ENCODE results near the gene RPL41. TPM values are rescaled to one million over a fixed set of nuclear protein-coding genes. Genes with fewer than 3 reads are reported as not detected.
"Not testable (repeated sequence)": the region's sequence is repeated elsewhere in the genome, so short reads cannot be mapped to it uniquely, and the experiment has no call there.

Gene RPL41
- 1,399 TPM for total RNA-seq

DNA sequence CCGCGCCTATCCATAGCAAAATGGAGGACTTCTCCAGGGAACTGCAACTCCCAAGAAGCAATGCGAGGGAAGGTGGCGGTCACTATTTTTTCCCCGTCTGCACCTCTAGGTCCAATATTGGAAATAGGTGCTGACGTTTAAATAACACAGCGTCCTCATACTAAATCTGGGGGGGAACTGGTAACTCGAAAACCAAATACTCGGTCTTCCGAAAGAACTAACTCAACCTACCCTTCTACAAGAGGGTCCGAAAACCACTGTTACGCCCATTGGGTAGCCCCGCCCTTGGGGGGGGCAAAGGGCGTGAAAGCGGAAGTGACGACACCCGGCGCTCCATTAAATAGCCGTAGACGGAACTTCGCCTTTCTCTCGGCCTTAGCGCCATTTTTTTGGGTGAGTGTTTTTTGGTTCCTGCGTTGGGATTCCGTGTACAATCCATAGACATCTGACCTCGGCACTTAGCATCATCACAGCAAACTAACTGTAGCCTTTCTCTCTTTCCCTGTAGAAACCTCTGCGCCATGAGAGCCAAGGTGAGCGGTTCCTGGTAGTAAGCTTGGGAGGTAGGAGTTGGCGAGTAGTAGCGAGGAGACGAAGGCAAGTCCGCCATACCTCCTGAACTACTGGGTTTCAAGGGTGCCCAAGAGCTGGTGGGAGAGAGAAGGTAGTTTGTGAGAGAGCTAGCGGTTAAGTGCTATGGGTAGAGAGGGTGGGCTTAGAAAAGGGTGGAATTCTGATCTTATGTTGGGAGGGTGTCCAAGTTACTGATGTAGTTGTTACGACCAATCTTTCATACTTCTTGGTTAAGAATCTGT lies at the start of gene RPL41:
Gene RPL41 (plus strand): TSS at position 367 of the 815 bp plus-strand sequence.
- FAIRE-seq: no peak
- peak; percentile 75 to 80 for DNase-seq (ENCODE audit: low spot score in 2 of 2)

DNA sequence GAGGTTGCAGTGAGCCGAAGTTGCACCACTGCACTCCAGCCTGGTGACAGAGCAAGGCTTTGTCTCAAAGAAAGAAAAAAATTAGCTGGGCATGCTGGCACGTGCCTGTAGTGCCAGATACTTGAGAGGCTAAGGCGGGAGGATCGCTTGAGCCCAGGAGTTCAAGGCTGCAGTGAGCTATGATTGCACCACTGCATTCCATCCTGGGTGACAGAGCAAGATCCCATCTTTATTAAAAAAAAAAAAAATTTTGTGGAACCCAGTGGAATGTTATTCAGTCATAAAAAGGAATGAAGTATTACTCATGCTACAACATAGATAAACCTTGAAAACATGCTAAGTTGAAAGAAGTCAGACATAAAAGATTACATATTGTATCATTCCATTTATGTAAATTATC lies 44.8 kb upstream of the RPL41 start:
- FAIRE-seq: no peak
- no peak for DNase-seq (ENCODE audit: low spot score in 2 of 2)

- FAIRE-seq: no peak
- DNase-seq (ENCODE audit: low spot score in 2 of 2): no peak
Observed at GRCh38 chr12:56074396-56074795, 42.0 kb upstream of the RPL41 start.

DNA sequence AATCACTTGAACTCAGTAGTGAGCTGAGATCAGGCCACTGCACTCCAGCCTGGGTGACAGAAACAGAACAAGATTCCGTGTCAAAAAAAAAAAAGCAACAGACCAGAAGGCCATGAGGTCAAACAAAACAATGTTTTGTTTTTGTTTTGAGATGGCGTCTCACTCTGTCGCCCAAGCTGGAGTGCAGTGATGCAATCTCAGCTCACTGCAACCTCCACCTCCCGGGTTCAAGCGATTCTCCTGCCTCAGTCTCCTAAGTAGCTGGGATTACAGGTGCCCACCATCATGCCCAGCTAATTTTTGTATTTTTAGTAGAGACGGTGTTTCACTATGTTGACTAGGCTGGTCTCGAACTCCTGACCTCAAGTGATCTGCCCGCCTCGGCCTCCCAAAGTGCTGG lies 38.5 kb upstream of the RPL41 start:
- not testable (repeated sequence) for DNase-seq (ENCODE audit: low spot score in 2 of 2); FAIRE-seq

DNA sequence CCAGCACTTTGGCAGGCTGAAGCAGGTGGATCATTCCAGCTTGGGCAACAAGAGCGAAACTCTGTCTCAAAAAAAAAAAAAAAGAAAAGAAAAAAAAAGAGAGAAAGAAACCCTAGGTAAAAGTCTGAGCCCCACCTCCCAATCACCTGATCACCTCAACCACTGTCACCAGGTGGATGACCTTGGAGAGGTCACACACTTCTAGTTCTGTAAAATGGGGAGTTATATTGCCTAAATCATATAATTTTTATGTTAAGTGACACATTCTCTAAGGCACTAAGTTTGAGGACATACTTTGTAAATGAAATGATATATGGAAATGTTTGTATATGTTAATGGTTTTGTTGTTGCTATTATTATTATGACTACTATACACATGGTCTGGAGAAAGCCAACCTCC lies 38.0 kb upstream of the RPL41 start:
- no peak for DNase-seq (ENCODE audit: low spot score in 2 of 2)
- no peak for FAIRE-seq

GRCh38 chr12:56078931-56079722 lies 37.3 kb upstream of the RPL41 start:
- DNase-seq (ENCODE audit: low spot score in 2 of 2) (peak; percentile 74 to 77), FAIRE-seq (no peak)

GRCh38 chr12:56079723-56080555 lies 36.5 kb upstream of the RPL41 start, which contains the start of gene ERBB3:
TSS of gene ERBB3 (plus strand) at chr12:56080165. CDS start at chr12:56080301, 136 bp downstream.
- DNase-seq (ENCODE audit: low spot score in 2 of 2) (peak; percentile 83 to 91), FAIRE-seq (no peak)

- DNase-seq (ENCODE audit: low spot score in 2 of 2) (no peak), FAIRE-seq (no peak)
Observed at GRCh38 chr12:56080556-56081138, 35.8 kb upstream of the RPL41 start.

DNA sequence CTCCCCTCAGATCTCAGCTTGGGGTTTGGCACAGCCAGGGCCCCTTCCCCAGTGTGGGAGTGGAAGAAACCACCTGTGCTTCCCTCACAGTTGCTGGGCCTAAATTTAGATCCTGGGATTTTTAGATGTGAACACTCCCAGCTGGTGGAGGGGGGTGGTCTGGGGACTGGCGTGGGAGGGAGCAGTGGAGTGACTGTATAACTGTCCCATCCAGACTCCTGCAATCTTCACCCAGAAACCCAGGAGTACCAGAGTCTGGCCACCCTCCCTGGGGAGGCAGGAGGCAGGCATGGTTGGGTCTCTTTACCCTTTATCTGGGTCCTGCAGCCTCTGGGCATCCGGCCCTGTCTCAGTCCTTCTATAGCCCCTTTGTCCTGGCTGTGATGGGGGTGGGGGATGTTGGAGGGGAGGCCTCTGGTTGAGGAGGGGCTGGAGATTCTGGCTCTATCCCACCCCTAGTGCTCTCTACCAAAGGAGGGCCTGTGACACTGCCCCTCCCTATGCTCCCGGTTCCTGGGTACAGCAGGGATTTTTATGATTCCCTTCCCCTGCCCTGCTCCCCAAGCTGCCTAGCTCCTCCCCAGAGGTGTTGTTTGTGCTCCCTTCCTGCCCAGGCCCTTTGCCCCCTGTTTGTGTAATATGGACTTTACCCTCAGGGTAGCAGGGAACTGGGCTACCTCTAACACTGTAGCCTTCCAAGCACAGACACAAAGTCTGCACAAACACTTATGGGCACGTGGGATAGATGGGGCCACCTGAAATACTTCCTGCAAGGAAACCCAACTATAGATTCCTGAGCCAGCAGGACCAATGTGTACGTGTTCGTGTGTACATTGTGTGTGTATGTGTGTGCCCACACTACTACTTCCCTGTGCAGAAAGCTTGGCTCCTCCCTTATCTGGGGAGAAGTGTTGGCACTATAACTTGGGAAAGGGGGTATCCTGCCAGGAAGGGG lies 34.8 kb upstream of the RPL41 start:
- DNase-seq (ENCODE audit: low spot score in 2 of 2): peak; percentile 29 to 71
- FAIRE-seq: no peak

- no peak for DNase-seq (ENCODE audit: low spot score in 2 of 2)
- no peak for FAIRE-seq
Observed at GRCh38 chr12:56082382-56082781, 34.1 kb upstream of the RPL41 start.

DNA sequence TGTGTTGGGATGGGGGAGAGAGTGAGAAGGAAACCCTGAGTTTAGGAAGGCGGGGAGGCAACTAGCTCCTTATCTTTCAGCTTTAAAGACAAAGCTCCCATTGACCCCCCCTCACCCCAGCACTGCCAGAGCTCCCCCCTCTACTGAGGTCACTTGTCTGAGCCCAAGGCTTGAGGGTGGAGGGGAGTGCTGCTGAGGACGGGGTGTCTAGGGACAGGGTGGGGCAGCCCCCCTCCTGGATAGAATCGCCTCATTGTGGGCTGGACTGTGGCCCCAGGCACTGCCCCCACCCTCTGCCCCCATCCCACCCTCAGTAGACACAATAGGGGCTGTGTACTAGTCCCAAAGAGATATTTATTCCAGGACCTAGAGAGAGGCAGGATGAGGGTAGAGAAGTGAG lies 33.5 kb upstream of the RPL41 start:
- DNase-seq (ENCODE audit: low spot score in 2 of 2): peak; percentile 52 to 78
- FAIRE-seq: no peak

- DNase-seq (ENCODE audit: low spot score in 2 of 2): no peak
- no peak for FAIRE-seq
Observed at GRCh38 chr12:56084958-56085543, 31.4 kb upstream of the RPL41 start.

- DNase-seq (ENCODE audit: low spot score in 2 of 2) (no peak), FAIRE-seq (no peak)
Observed at GRCh38 chr12:56086096-56086495, 30.3 kb upstream of the RPL41 start.

DNA sequence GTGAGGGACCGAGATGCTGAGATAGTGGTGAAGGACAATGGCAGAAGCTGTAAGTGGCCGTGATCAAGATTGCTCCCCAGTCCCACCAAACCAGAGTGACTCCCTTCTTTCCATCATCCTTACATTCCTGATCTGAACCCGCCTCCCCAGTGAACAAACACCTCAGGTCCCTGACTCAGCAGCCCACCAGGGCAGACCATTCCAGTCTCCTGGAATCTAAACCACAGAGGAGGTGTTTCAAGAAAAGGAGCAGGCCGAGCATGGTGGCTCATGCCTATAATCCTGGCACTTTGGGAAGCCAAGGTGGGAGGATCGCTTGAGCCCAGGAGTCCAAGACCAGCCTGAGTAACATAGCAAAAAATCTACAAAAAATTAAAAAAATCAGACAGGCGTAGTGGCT lies 29.8 kb upstream of the RPL41 start:
- FAIRE-seq (no peak), DNase-seq (ENCODE audit: low spot score in 2 of 2) (no peak)

DNA sequence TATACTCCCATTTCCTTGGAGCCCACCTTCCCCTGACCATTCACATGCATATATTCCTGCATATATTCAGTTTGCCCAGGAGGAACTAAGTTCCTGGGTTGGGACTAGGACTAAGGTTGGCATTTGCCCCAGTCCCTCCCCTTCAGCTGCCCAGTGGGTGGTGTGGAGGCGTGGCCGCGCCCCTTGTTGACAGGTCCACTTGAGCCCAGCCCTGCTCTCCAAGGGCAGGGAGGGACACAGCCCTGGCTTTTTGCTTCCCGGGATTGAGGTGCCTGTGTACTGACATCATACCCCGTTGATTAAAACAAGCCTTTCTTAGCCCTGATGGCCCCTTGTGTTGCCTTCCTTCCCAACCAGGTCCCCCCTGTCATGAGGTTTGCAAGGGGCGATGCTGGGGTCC lies 29.2 kb upstream of the RPL41 start:
- DNase-seq (ENCODE audit: low spot score in 2 of 2): no peak
- FAIRE-seq: no peak

DNA sequence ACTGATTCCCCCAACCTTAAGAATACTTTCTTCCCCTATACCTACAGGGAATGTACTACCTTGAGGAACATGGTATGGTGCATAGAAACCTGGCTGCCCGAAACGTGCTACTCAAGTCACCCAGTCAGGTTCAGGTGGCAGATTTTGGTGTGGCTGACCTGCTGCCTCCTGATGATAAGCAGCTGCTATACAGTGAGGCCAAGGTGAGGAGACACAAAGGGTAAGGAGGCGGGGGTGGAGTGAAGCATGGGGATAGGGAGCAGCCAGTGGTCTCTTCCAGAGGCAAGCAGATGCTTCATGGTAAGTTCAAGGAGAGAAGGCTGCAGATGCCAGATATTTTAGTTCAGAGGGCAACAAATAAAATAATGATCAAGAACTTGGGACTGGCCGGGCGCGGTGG lies 18.7 kb upstream of the RPL41 start:
- DNase-seq (ENCODE audit: low spot score in 2 of 2) (no peak), FAIRE-seq (no peak)

DNA sequence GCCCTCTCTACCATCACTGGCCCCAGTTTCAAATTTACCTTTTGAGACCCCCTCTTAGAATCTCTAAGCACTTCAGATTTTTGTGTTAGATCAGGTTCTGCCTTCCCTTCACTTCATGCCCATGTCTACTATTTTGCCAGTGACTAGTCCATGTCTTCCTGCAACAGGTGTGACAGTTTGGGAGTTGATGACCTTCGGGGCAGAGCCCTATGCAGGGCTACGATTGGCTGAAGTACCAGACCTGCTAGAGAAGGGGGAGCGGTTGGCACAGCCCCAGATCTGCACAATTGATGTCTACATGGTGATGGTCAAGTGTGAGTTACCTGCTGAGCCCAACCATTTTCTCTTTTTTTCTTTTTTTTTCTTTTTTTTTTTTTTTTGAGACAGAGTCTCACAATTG lies 17.8 kb upstream of the RPL41 start:
- no peak for FAIRE-seq
- DNase-seq (ENCODE audit: low spot score in 2 of 2): no peak

- FAIRE-seq (no peak), DNase-seq (ENCODE audit: low spot score in 2 of 2) (no peak)
Observed at GRCh38 chr12:56099787-56100186, 16.6 kb upstream of the RPL41 start.

- DNase-seq (ENCODE audit: low spot score in 2 of 2): no peak
- FAIRE-seq: no peak
Observed at GRCh38 chr12:56101045-56101444, 15.4 kb upstream of the RPL41 start.
